Keratinocyte (primary cell): ENCODE data around the gene OSTF1. TPM values are rescaled to one million over a fixed set of nuclear protein-coding genes. Genes with fewer than 3 reads are reported as not detected.

Experiments used
- DNase-seq: peaks from one replicate; pipeline ENCODE4 v3.0.0-alpha.2; 2011; ENCODE audit warnings: low read depth, missing footprints, low spot score
- FAIRE-seq: peaks from 2 replicates; lab custom pipeline; 2011; peaks lifted over from hg19 to GRCh38; lab: Jason Lieb, UNC
- H2AFZ ChIP-seq: 2 replicates; pipeline ENCODE4 v1.6.0; 2012; ENCODE audit warnings: low read length, control low read depth, inconsistent platforms; ENCODE audit not compliant: control insufficient read depth
- H3K27ac ChIP-seq: 2 replicates; pipeline ENCODE4 v1.5.1; 2011; ENCODE audit warnings: low read length; ENCODE audit not compliant: control insufficient read depth, insufficient read depth
- H3K27me3 ChIP-seq: 3 replicates; pipeline ENCODE4 v1.6.0; 2011; ENCODE audit warnings: low read length; ENCODE audit not compliant: control insufficient read depth, insufficient read depth; ENCODE audit errors: extremely low read depth
- H3K36me3 ChIP-seq, 2 experiments: 2 replicates in 1 of 2; 3 replicates in 1 of 2; pipeline ENCODE4 v1.5.1; 2011; ENCODE audit warnings: low read length in 2 of 2, mild to moderate bottlenecking in 1 of 2; ENCODE audit not compliant: control insufficient read depth in 2 of 2, insufficient read depth in 2 of 2; ENCODE audit errors: extremely low read depth in 1 of 2
- H3K4me1 ChIP-seq: 3 replicates; pipeline ENCODE4 v1.5.1; 2011; ENCODE audit warnings: low read length; ENCODE audit not compliant: control insufficient read depth, insufficient read depth; ENCODE audit errors: extremely low read depth
- H3K4me2 ChIP-seq: 3 replicates; pipeline ENCODE4 v1.6.0; 2011; ENCODE audit warnings: low read depth, low read length; ENCODE audit not compliant: control insufficient read depth, insufficient read depth; ENCODE audit errors: extremely low read depth
- H3K4me3 ChIP-seq, 3 experiments: fragments of 200-600 bp in 1 of 3; sonication (generic) in 1 of 3; 2 replicates in 2 of 3; 3 replicates in 1 of 3; pipeline ENCODE4 v1.5.1; 2011 to 2016; ENCODE audit warnings: low read length in 3 of 3, mild to moderate bottlenecking in 3 of 3, control low read depth in 2 of 3, inconsistent platforms in 1 of 3, low read depth in 1 of 3, mixed read lengths in 1 of 3, mixed run types in 1 of 3, moderate library complexity in 1 of 3; ENCODE audit not compliant: control insufficient read depth in 2 of 3, insufficient read depth in 2 of 3; ENCODE audit errors: extremely low read depth in 1 of 3
- H3K79me2 ChIP-seq: 2 replicates; pipeline ENCODE4 v1.6.0; 2012; ENCODE audit warnings: low read length; ENCODE audit not compliant: control insufficient read depth, insufficient read depth
- H3K9ac ChIP-seq: 3 replicates; pipeline ENCODE4 v1.6.0; 2011; ENCODE audit warnings: low read length; ENCODE audit not compliant: control insufficient read depth, insufficient read depth; ENCODE audit errors: extremely low read depth
- H3K9me1 ChIP-seq: 3 replicates; pipeline ENCODE4 v1.6.0; 2011; ENCODE audit warnings: low read length; ENCODE audit not compliant: control insufficient read depth, insufficient read depth; ENCODE audit errors: extremely low read depth
- H3K9me3 ChIP-seq: 2 replicates; pipeline ENCODE4 v1.5.1; 2012; ENCODE audit warnings: low read depth, low read length; ENCODE audit not compliant: control insufficient read depth
- H4K20me1 ChIP-seq: 3 replicates; pipeline ENCODE4 v1.6.0; 2011; ENCODE audit warnings: low read length; ENCODE audit not compliant: control insufficient read depth, insufficient read depth; ENCODE audit errors: extremely low read depth
- CTCF ChIP-seq, 3 experiments: IDR thresholded peaks in 1 of 3; conservative IDR thresholded peaks in 1 of 3; optimal IDR thresholded peaks in 1 of 3; 2 replicates in 2 of 3; 3 replicates in 1 of 3; pipeline versions ENCODE3 to v1.5.1; 2011; ENCODE audit warnings: low read length in 3 of 3, mild to moderate bottlenecking in 3 of 3, moderate library complexity in 2 of 3, control low read depth in 1 of 3, inconsistent platforms in 1 of 3; ENCODE audit not compliant: insufficient read depth in 2 of 3; ENCODE audit errors: extremely low read depth in 1 of 3
- EZH2 ChIP-seq: IDR thresholded peaks from one replicate; pipeline ENCODE4 v1.6.1; 2012; ENCODE audit warnings: inconsistent platforms, mild to moderate bottlenecking, low read length, moderate library complexity
- dilution Hi-C: fragments of 300-500 bp; cut with MboI; formaldehyde crosslinking; loops from one replicate; pipeline ENCODE4 v1.7.0; 2020; ENCODE audit warnings: low sequenced_read_pairs; ENCODE audit not compliant: extremely low pct_ligation_motif_present
- polyA plus RNA-seq, 5 experiments: library from polyadenylated mRNA; depleted of rRNA in 3 of 5; stranded (reverse) in 3 of 5; stranded (forward) in 1 of 5; unstranded in 1 of 5; fragments of >200 nt; gene quantifications; 1 replicate in 1 of 5; 2 replicates in 3 of 5; 3 replicates in 1 of 5; pipeline versions ENCODE4 v1.2.1 to v1.2.3, GENCODE V29; 2011 to 2012; ENCODE audit warnings: missing spikeins in 2 of 5, low read depth in 1 of 5, low replicate concordance in 1 of 5

Gene OSTF1
- polyA plus RNA-seq, 1 donor (not counting 4 experiments of a cell fraction or from before 2014, with no cell fraction given), result 39.2 TPM

- H3K27me3 ChIP-seq, result no peaks in the 10 kb centered on the region
- TF ChIP-seq EZH2 (no peak), CTCF (optimal IDR thresholded peaks at IDR 0.05 in 1 of 3, IDR thresholded peaks at IDR 0.05 in 1 of 3, conservative IDR thresholded peaks at IDR 0.05 in 1 of 3; ENCODE audit: extremely low read depth in 1 of 3, insufficient read depth in 2 of 3, low read length in 3 of 3) (peak in 2 of 3 experiments; percentile 59 to 69)
- no peaks in the 10 kb centered on the region for H4K20me1 ChIP-seq
- no peaks in the 10 kb centered on the region for H3K79me2 ChIP-seq
- DNase-seq, result no peak
- H3K9me1 ChIP-seq, result no peaks in the 10 kb centered on the region
- H3K4me1 ChIP-seq, result peaks cover 9% of the 10 kb centered on the region
- dilution Hi-C loops, result no loop called here
- no peak overlapping the region for H3K27ac ChIP-seq
- no peak overlapping the region for H3K9ac ChIP-seq
- H2AFZ ChIP-seq, result no peak overlapping the region
- peaks cover 0 to 2% of the 10 kb centered on the region in 2 experiments for H3K36me3 ChIP-seq
- H3K4me2 ChIP-seq, result no peak overlapping the region
- H3K4me3 ChIP-seq, result no peak overlapping the region
- no peak for FAIRE-seq
- H3K9me3 ChIP-seq, result no peaks in the 10 kb centered on the region
These were observed 98.6 kb downstream of the OSTF1 start for GRCh38 chr9:75186767-75187380.

- H3K9me3 ChIP-seq, result no peaks in the 10 kb centered on the region
- FAIRE-seq, result no peak
- H3K27me3 ChIP-seq, result no peaks in the 10 kb centered on the region
- TF ChIP-seq CTCF (optimal IDR thresholded peaks at IDR 0.05 in 1 of 3, IDR thresholded peaks at IDR 0.05 in 1 of 3, conservative IDR thresholded peaks at IDR 0.05 in 1 of 3; ENCODE audit: extremely low read depth in 1 of 3, insufficient read depth in 2 of 3, low read length in 3 of 3), result no peak
- no peak for TF ChIP-seq EZH2
- no peaks in the 10 kb centered on the region for H3K9me1 ChIP-seq
- no peak overlapping the region for H3K4me2 ChIP-seq
- H4K20me1 ChIP-seq, result no peaks in the 10 kb centered on the region
- H3K9ac ChIP-seq, result no peak overlapping the region
- peaks cover 5% of the 10 kb centered on the region for H3K4me1 ChIP-seq
- dilution Hi-C loops, result no loop called here
- no peak overlapping the region for H3K27ac ChIP-seq
- peak; percentile 45 for DNase-seq
- no peaks in the 10 kb centered on the region for H3K36me3 ChIP-seq
- H2AFZ ChIP-seq, result no peak overlapping the region
- no peak overlapping the region for H3K4me3 ChIP-seq
- H3K79me2 ChIP-seq, result no peaks in the 10 kb centered on the region
These were observed 100.4 kb downstream of the OSTF1 start for GRCh38 chr9:75188756-75189155.
